K562 (cell line): ENCODE data around the gene TNRC6B. TPM values are rescaled to one million over a fixed set of nuclear protein-coding genes. Genes with fewer than 3 reads are reported as not detected.

Experiments used
- BRD4 ChIP-seq: fragments of 200-600 bp; sonication (generic); IDR thresholded peaks from 2 replicates; pipeline ENCODE4 v1.6.1; 2017; ENCODE audit warnings: inconsistent platforms
- ERF ChIP-seq: fragments of 450-650 bp; formaldehyde crosslinking; IDR thresholded peaks from 2 replicates; pipeline ENCODE4 v1.4.0; 2020; ENCODE audit warnings: mild to moderate bottlenecking, mixed read lengths
- FOXO4 ChIP-seq: fragments of 450-650 bp; formaldehyde crosslinking; IDR thresholded peaks from 2 replicates; pipeline ENCODE4 v1.4.0; 2020; ENCODE audit warnings: mild to moderate bottlenecking, moderate library complexity
- GTF2F1 ChIP-seq: IDR thresholded peaks from 2 replicates; pipeline ENCODE4 v1.6.1; 2011; ENCODE audit warnings: low read depth, low read length, improper control_type of control experiment
- HES1 ChIP-seq: fragments of 450-650 bp; IDR thresholded peaks from 2 replicates; pipeline ENCODE4 v1.6.1; 2016; ENCODE audit warnings: low read depth, mild to moderate bottlenecking, moderate library complexity
- MEIS2 ChIP-seq: fragments of 450-650 bp; IDR thresholded peaks from 2 replicates; pipeline ENCODE4 v1.6.1; 2014; ENCODE audit warnings: mild to moderate bottlenecking; ENCODE audit not compliant: partially characterized antibody
- MITF ChIP-seq: IDR thresholded peaks from 2 replicates; pipeline ENCODE4 v1.6.1; 2014; ENCODE audit warnings: antibody characterized with exemption
- NFXL1 ChIP-seq: fragments of 450-650 bp; formaldehyde crosslinking; IDR thresholded peaks from 2 replicates; pipeline ENCODE4 v1.4.0; 2021; ENCODE audit warnings: mild to moderate bottlenecking
- NKRF ChIP-seq: fragments of 450-650 bp; IDR thresholded peaks from 2 replicates; pipeline ENCODE4 v1.6.1; 2016; ENCODE audit warnings: borderline replicate concordance
- POLR2A ChIP-seq: fragments of 450-650 bp; conservative IDR thresholded peaks from 2 replicates; pipeline ENCODE4 v1.6.1; 2016
- RAD51 ChIP-seq: fragments of 450-650 bp; IDR thresholded peaks from 2 replicates; pipeline ENCODE4 v1.7.1; 2016; ENCODE audit warnings: low read depth, mild to moderate bottlenecking, borderline replicate concordance
- SMARCE1 ChIP-seq: fragments of 450-650 bp; IDR thresholded peaks from 2 replicates; pipeline ENCODE4 v1.7.1; 2016; ENCODE audit warnings: mild to moderate bottlenecking
- TAF9B ChIP-seq: fragments of 450-650 bp; IDR thresholded peaks from 2 replicates; pipeline ENCODE4 v1.6.1; 2018; ENCODE audit warnings: mild to moderate bottlenecking; ENCODE audit not compliant: partially characterized antibody
- ZBTB11 ChIP-seq, 3 experiments: fragments of 200-800 bp in 1 of 3; fragments of 250-450 bp in 1 of 3; fragments of 450-650 bp in 1 of 3; sonication (Bioruptor Pico) in 1 of 3; sonication (Bioruptor generic) in 1 of 3; formaldehyde crosslinking in 1 of 3; IDR thresholded peaks; 2 replicates each; pipeline versions ENCODE4 v1.6.1 to v1.8.0; 2016 to 2022; ENCODE audit warnings: mild to moderate bottlenecking in 2 of 3, missing genetic modification characterization in 2 of 3, missing compliant biosample characterization in 1 of 3, moderate library complexity in 1 of 3
- ZFX ChIP-seq: sonication (generic); formaldehyde crosslinking; IDR thresholded peaks from 2 replicates; pipeline ENCODE4 v1.8.0; 2022; ENCODE audit warnings: mild to moderate bottlenecking, missing genetic modification reagents, moderate library complexity
- ZNF232 ChIP-seq: sonication (generic); formaldehyde crosslinking; IDR thresholded peaks from 2 replicates; pipeline ENCODE4 v1.8.0; 2022; ENCODE audit warnings: mild to moderate bottlenecking, missing genetic modification reagents
- ZNF347 ChIP-seq: fragments of 450-650 bp; formaldehyde crosslinking; IDR thresholded peaks from 2 replicates; pipeline ENCODE4 v1.4.0; 2020; ENCODE audit warnings: low read depth, mild to moderate bottlenecking, moderate library complexity
- ZNF408 ChIP-seq: fragments of 250-450 bp; sonication (Bioruptor Pico); IDR thresholded peaks from 2 replicates; pipeline ENCODE4 v1.4.0; 2020; ENCODE audit warnings: low read depth, mild to moderate bottlenecking, moderate library complexity
- ZNF644 ChIP-seq: fragments of 200-800 bp; sonication (Bioruptor generic); IDR thresholded peaks from 2 replicates; pipeline ENCODE4 v1.6.1; 2016; ENCODE audit warnings: low read depth, missing genetic modification characterization, missing compliant biosample characterization
- polyA plus RNA-seq, 8 experiments: library from polyadenylated mRNA; depleted of rRNA in 4 of 8; stranded (reverse) in 5 of 8; unstranded in 3 of 8; fragments of >200 nt; fragmentation: Nextera tagmentation in 2 of 8; fragmentation: Illumina TruSeq in 1 of 8; extraction: Ambion mirVana in 2 of 8; extraction: Trizol in 1 of 8; gene quantifications; 2 replicates each; pipeline versions ENCODE4 v1.2.1 to v1.2.3, GENCODE V29; 2011 to 2014; ENCODE audit warnings: inconsistent platforms in 1 of 8, missing spikeins in 1 of 8
- total RNA-seq, 7 experiments: library from RNA; depleted of rRNA in 6 of 7; stranded (reverse); fragments of >200 nt in 6 of 7; fragmentation: Illumina TruSeq in 2 of 7; extraction: Trizol in 2 of 7; gene quantifications; 2 replicates each; pipeline versions ENCODE4 v1.2.1 to v1.2.3, GENCODE V29; 2011 to 2021; ENCODE audit warnings: low replicate concordance in 1 of 7

TNRC6B gene
- total and polyA plus RNA-seq, 9 of the 15 experiments (the other 6 are each of a cell fraction or from before 2014, with no cell fraction given), result 0.96 to 18.8 (median 10.8) TPM

GRCh38 chr22:40176921-40177737 is 596 bp upstream of the TNRC6B start (continued):
- TF ChIP-seq ZBTB11 (CRISPR knock-in tag; IDR thresholded peaks at IDR 0.05) (no peak), BRD4 (no peak), ZNF408 (no peak), ZNF347 (no peak), FOXO4 (CRISPR knock-in tag) (no peak), ZFX (peak; percentile 20), NKRF (no peak), MITF (no peak), HES1 (no peak), ZNF644 (no peak), GTF2F1 (no peak), TAF9B (peak; percentile 30), SMARCE1 (peak; percentile 83), ERF (CRISPR knock-in tag) (no peak), RAD51 (no peak), NFXL1 (CRISPR knock-in tag) (no peak), POLR2A (no peak), ZNF232 (no peak), MEIS2 (no peak)
